ENCODE results near the gene TMEM255A.

DNA sequence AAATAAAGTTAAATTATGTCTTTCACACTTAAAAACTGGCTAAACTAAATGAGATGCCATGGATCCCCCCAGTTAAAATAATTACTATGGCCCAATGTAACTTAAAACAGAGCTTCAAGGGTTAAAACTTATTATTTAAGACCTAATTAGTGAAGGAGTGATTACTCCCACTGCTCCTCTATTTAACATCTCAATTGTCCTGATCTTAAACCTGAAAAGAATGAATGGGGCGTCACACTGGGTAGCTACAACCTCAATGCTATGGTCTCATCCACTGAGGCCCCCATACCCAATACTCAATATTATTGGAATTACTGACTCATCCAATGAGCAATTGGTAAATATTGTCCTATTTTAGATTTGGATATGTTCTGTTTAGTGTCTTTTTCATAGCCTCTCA, 21.1 kb upstream of the TMEM255A start:
- TF ChIP-seq POLR2A (IDR thresholded peaks at IDR 0.05), result no peak
- TF ChIP-seq, protein P1, sequence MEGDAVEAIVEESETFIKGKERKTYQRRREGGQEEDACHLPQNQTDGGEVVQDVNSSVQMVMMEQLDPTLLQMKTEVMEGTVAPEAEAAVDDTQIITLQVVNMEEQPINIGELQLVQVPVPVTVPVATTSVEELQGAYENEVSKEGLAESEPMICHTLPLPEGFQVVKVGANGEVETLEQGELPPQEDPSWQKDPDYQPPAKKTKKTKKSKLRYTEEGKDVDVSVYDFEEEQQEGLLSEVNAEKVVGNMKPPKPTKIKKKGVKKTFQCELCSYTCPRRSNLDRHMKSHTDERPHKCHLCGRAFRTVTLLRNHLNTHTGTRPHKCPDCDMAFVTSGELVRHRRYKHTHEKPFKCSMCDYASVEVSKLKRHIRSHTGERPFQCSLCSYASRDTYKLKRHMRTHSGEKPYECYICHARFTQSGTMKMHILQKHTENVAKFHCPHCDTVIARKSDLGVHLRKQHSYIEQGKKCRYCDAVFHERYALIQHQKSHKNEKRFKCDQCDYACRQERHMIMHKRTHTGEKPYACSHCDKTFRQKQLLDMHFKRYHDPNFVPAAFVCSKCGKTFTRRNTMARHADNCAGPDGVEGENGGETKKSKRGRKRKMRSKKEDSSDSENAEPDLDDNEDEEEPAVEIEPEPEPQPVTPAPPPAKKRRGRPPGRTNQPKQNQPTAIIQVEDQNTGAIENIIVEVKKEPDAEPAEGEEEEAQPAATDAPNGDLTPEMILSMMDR (IDR thresholded peaks at IDR 0.05 in 4 of 5, conservative IDR thresholded peaks at IDR 0.05 in 1 of 5), result no peak

Data from gastrocnemius medialis (tissue), 4 donors.